IMR-90 (cell line): ENCODE data around the gene OR8B4. TPM values are rescaled to one million over a fixed set of nuclear protein-coding genes. Genes with fewer than 3 reads are reported as not detected.

Experiments
- ATAC-seq: fragments of 200-7000 bp; cut with Tn5 transposase; 2 replicates; pipeline ENCODE4 v1.9.1; 2020; ENCODE audit warnings: low read depth, mild to moderate bottlenecking, moderate library complexity
- BruUV-seq: library from RNA; stranded (reverse); fragments of 400-500 nt; replicated peaks from 2 replicates; lab custom pipeline; 2021; lab: Mats Ljungman, UMichigan
- CTCF ChIA-PET: fragments of 300-600 bp; formaldehyde crosslinking; extraction: SDS; loops from one replicate; lab custom pipeline; 2021; ENCODE audit warnings: antibody characterized with exemption; lab: Yijun Ruan, JAX
- POLR2A ChIA-PET: fragments of 300-600 bp; sonication (Branson Sonifier 250); formaldehyde crosslinking; loops from one replicate; lab custom pipeline; 2022; ENCODE audit warnings: antibody characterized with exemption; ENCODE audit not compliant: unreplicated experiment; lab: Charles Lee
- DNase-seq: peaks from one replicate; pipeline ENCODE4 v3.0.0; 2013
- H2AFZ ChIP-seq: replicated peaks from 2 replicates; pipeline ENCODE3; 2013; ENCODE audit warnings: low read length, mild to moderate bottlenecking; ENCODE audit not compliant: poor library complexity
- H2AK5ac ChIP-seq: 2 replicates; pipeline ENCODE4 v1.6.1; 2013; ENCODE audit warnings: low read depth, low read length, inconsistent platforms
- H2AK9ac ChIP-seq: replicated peaks from 2 replicates; pipeline ENCODE3; 2013; ENCODE audit warnings: mild to moderate bottlenecking, low read depth, low read length, moderate library complexity; ENCODE audit not compliant: poor library complexity
- H2BK120ac ChIP-seq: 2 replicates; pipeline ENCODE4 v1.6.1; 2013; ENCODE audit warnings: low read depth, low read length, inconsistent platforms
- H2BK15ac ChIP-seq: 3 replicates; pipeline ENCODE4 v1.6.1; 2013; ENCODE audit warnings: low read depth, low read length, inconsistent platforms
- H2BK20ac ChIP-seq: 2 replicates; pipeline ENCODE4 v1.6.1; 2013; ENCODE audit warnings: low read depth, mild to moderate bottlenecking, inconsistent platforms, low read length, moderate library complexity
- H2BK5ac ChIP-seq: 2 replicates; pipeline ENCODE4 v1.6.1; 2013; ENCODE audit warnings: mild to moderate bottlenecking, low read depth, low read length, inconsistent platforms; ENCODE audit not compliant: poor library complexity, severe bottlenecking
- H3K14ac ChIP-seq: replicated peaks from 2 replicates; pipeline ENCODE4 v1.6.1; 2013; ENCODE audit warnings: low read depth, low read length, inconsistent platforms
- H3K18ac ChIP-seq: 2 replicates; pipeline ENCODE4 v1.6.1; 2013; ENCODE audit warnings: low read depth, low read length, control low read depth
- H3K23ac ChIP-seq: 2 replicates; pipeline ENCODE4 v1.6.1; 2013; ENCODE audit warnings: low read depth, low read length, inconsistent platforms
- H3K27ac ChIP-seq: 2 replicates; pipeline ENCODE4 v1.5.1; 2013; ENCODE audit warnings: mild to moderate bottlenecking, control low read depth, low read length; ENCODE audit not compliant: insufficient read depth
- H3K27me3 ChIP-seq: 2 replicates; pipeline ENCODE4 v1.6.1; 2013; ENCODE audit warnings: low read length; ENCODE audit not compliant: control insufficient read depth, insufficient read depth
- H3K36me3 ChIP-seq: 2 replicates; pipeline ENCODE4 v1.6.1; 2013; ENCODE audit warnings: low read length, mixed read lengths; ENCODE audit not compliant: control insufficient read depth, insufficient read depth
- H3K4ac ChIP-seq: 2 replicates; pipeline ENCODE4 v1.6.1; 2013; ENCODE audit warnings: low read depth, low read length, inconsistent platforms
- H3K4me1 ChIP-seq: 2 replicates; pipeline ENCODE4 v1.6.1; 2013; ENCODE audit warnings: low read length, mixed read lengths; ENCODE audit not compliant: control insufficient read depth, insufficient read depth
- H3K4me2 ChIP-seq: 2 replicates; pipeline ENCODE4 v1.6.1; 2013; ENCODE audit warnings: low read depth, mild to moderate bottlenecking, control low read depth, low read length, moderate library complexity
- H3K4me3 ChIP-seq: 2 replicates; pipeline ENCODE4 v1.5.1; 2013; ENCODE audit warnings: low read depth, mild to moderate bottlenecking, control low read depth, low read length, moderate library complexity; ENCODE audit not compliant: insufficient read depth
- H3K56ac ChIP-seq: 2 replicates; pipeline ENCODE4 v1.6.1; 2013; ENCODE audit warnings: low read length, inconsistent platforms; ENCODE audit not compliant: insufficient read depth; ENCODE audit errors: extremely low read depth
- H3K79me1 ChIP-seq, 2 experiments: 2 replicates each; pipeline ENCODE4 v1.6.1; 2013; ENCODE audit warnings: low read length in 2 of 2, inconsistent platforms in 1 of 2, low read depth in 1 of 2
- H3K9ac ChIP-seq: 2 replicates; pipeline ENCODE4 v1.6.1; 2013; ENCODE audit warnings: low read depth, low read length, control low read depth
- H3K9me1 ChIP-seq: 2 replicates; pipeline ENCODE4 v1.6.1; 2013; ENCODE audit warnings: low read length, inconsistent platforms; ENCODE audit not compliant: insufficient read depth
- H3K9me3 ChIP-seq: 2 replicates; pipeline ENCODE4 v1.6.1; 2013; ENCODE audit warnings: low read length; ENCODE audit not compliant: control insufficient read depth, insufficient read depth
- H4K20me1 ChIP-seq: 2 replicates; pipeline ENCODE4 v1.6.1; 2013; ENCODE audit warnings: low read length, inconsistent platforms; ENCODE audit not compliant: insufficient read depth
- H4K5ac ChIP-seq: 2 replicates; pipeline ENCODE4 v1.6.1; 2013; ENCODE audit warnings: mild to moderate bottlenecking, low read depth, low read length, control low read depth
- H4K8ac ChIP-seq, 2 experiments: 2 replicates each; pipeline ENCODE4 v1.6.1; 2013; ENCODE audit warnings: low read depth in 2 of 2, low read length in 2 of 2, control low read depth in 1 of 2, inconsistent platforms in 1 of 2
- H4K91ac ChIP-seq: 2 replicates; pipeline ENCODE4 v1.6.1; 2013; ENCODE audit warnings: low read depth, low read length, inconsistent platforms; ENCODE audit not compliant: insufficient read depth
- BHLHE40 ChIP-seq: fragments of 150-350 bp; IDR thresholded peaks from 2 replicates; pipeline ENCODE4 v1.6.1; 2016; ENCODE audit warnings: mild to moderate bottlenecking, low read depth, low read length
- CEBPB ChIP-seq: IDR thresholded peaks from 2 replicates; pipeline ENCODE4 v1.6.1; 2012; ENCODE audit warnings: low read depth, low read length, improper control_type of control experiment
- CHD1 ChIP-seq: IDR thresholded peaks from 2 replicates; pipeline ENCODE4 v1.6.1; 2012; ENCODE audit warnings: low read depth, low read length, improper control_type of control experiment
- FOS ChIP-seq: fragments of 150-350 bp; IDR thresholded peaks from 2 replicates; pipeline ENCODE4 v1.6.1; 2016; ENCODE audit warnings: low read depth, low read length
- MAFK ChIP-seq: IDR thresholded peaks from 2 replicates; pipeline ENCODE4 v1.6.1; 2012; ENCODE audit warnings: low read depth, low read length, improper control_type of control experiment
- MAZ ChIP-seq: IDR thresholded peaks from 2 replicates; pipeline ENCODE4 v1.6.1; 2012; ENCODE audit warnings: low read depth, mild to moderate bottlenecking, low read length, improper control_type of control experiment, moderate library complexity, borderline replicate concordance
- MXI1 ChIP-seq: IDR thresholded peaks from 2 replicates; pipeline ENCODE4 v1.6.1; 2012; ENCODE audit warnings: low read depth, mild to moderate bottlenecking, low read length, moderate library complexity, borderline replicate concordance
- NFE2L2 ChIP-seq: fragments of 150-350 bp; IDR thresholded peaks from 2 replicates; pipeline ENCODE4 v1.6.1; 2016; ENCODE audit warnings: low read depth, mild to moderate bottlenecking, low read length
- POLR2A ChIP-seq: IDR thresholded peaks from 2 replicates; pipeline ENCODE4 v1.6.1; 2012; ENCODE audit warnings: mild to moderate bottlenecking, low read depth, low read length
- RAD21 ChIP-seq: IDR thresholded peaks from 2 replicates; pipeline ENCODE4 v1.6.1; 2012; ENCODE audit warnings: low read length, improper control_type of control experiment
- RCOR1 ChIP-seq: IDR thresholded peaks from 2 replicates; pipeline ENCODE4 v1.6.1; 2012; ENCODE audit warnings: mild to moderate bottlenecking, low read length, improper control_type of control experiment; ENCODE audit not compliant: insufficient replicate concordance
- RFX5 ChIP-seq: IDR thresholded peaks from 2 replicates; pipeline ENCODE4 v1.8.0; 2012; ENCODE audit warnings: low read depth, mild to moderate bottlenecking, low read length, moderate library complexity
- SMC3 ChIP-seq: fragments of 150-350 bp; IDR thresholded peaks from 2 replicates; pipeline ENCODE4 v1.6.1; 2016; ENCODE audit warnings: low read depth, mild to moderate bottlenecking, antibody characterized with exemption, low read length, moderate library complexity
- WGBS, 2 experiments: methylation state at CpG; one replicate each; pipeline versions ENCODE4 v1.1.5 to v1.1.7; 2013; ENCODE audit warnings: missing lambda C conversion rate in 2 of 2; ENCODE audit not compliant: insufficient read length in 1 of 2; ENCODE audit errors: extremely low coverage in 2 of 2; 5-methylcytosine and 5-hydroxymethylcytosine counted together
- dilution Hi-C: fragments of 300-500 bp; cut with HindIII; formaldehyde crosslinking; loops from one replicate; pipeline ENCODE4 v1.14.3; 2018; ENCODE audit warnings: low sequenced_read_pairs; ENCODE audit not compliant: unreplicated experiment
- in situ Hi-C: fragments of 300-500 bp; cut with MboI; formaldehyde crosslinking; loops from 3 replicates; pipeline ENCODE4 v1.14.3; 2019; ENCODE audit warnings: low sequenced_read_pairs, inconsistent platforms, mixed read lengths
- intact Hi-C: fragments of 100-400 bp; cut with micrococcal nuclease; formaldehyde crosslinking; loops from 2 replicates; pipeline ENCODE4 v1.10.0; 2022
- polyA plus RNA-seq, 3 experiments: library from polyadenylated mRNA; depleted of rRNA; stranded (reverse); fragments of >200 nt; gene quantifications; 2 replicates each; pipeline ENCODE4 v1.2.3, GENCODE V29; 2012; ENCODE audit warnings: low replicate concordance in 1 of 3
- total RNA-seq: library from RNA; depleted of rRNA; stranded (reverse); fragments of >200 nt; gene quantifications from 2 replicates; pipeline ENCODE4 v1.2.3, GENCODE V29; 2012
- TF ChIP-seq, protein P1 (sequence below): fragments of 150-350 bp; IDR thresholded peaks from 2 replicates; pipeline ENCODE4 v1.6.1; 2017; ENCODE audit warnings: mild to moderate bottlenecking, antibody characterized with exemption, low read length, low read depth
- TF ChIP-seq, protein P2 (sequence below): fragments of 150-350 bp; IDR thresholded peaks from 2 replicates; pipeline ENCODE4 v1.6.1; 2016; ENCODE audit warnings: low read depth, mild to moderate bottlenecking, low read length, moderate library complexity, borderline replicate concordance
- TF ChIP-seq, protein P3 (sequence below): conservative IDR thresholded peaks from 2 replicates; pipeline ENCODE4 v1.5.1; 2012; ENCODE audit warnings: mild to moderate bottlenecking, low read depth, low read length, improper control_type of control experiment

Gene OR8B4
- total and polyA plus RNA-seq, 2 of the 4 experiments (the other 2 are of a cell fraction), result not detected

DNA sequence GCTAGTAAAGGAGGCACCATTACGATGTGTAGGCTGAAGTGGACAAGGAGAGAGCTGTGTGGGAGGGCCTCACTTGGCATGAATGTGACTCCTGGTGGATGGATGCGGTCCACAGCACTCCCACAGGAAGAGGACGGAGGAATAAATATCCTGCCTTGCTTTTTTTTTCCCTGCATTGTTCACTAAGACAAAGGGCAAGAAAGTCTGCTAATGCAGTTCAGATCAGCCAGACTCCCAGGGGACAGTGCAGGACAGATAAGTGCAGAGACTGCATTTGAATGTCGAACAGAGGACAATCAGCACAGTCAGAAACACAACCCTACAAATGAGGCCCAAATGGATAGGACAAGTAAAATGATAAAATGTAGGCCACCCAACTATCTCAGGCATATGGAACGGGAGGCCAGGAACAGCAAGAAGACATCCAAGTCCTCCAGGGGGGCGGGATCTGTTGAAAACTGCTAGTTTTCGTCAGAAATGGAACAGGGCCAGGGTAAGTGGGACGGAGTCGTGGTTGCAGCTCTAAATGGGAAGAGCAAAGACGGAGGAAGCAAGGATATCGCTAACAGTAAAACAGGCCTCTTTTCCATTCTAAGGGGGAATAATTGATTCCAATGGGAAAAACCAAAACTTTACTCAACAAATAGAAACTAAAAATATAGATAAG, 46.0 kb upstream of the OR8B4 start:
- Histone ChIP-seq H3K36me3 (no peaks in the 10 kb centered on the region), H3K56ac (no peak overlapping the region), H4K91ac (no peak overlapping the region), H2BK120ac (no peak overlapping the region), H3K27me3 (peaks cover 10% of the 10 kb centered on the region), H3K4me1 (no peaks in the 10 kb centered on the region), H2BK5ac (no peak overlapping the region), H3K79me1 (no peaks in the 10 kb centered on the region), H2AK5ac (no peak overlapping the region), H2BK15ac (no peak overlapping the region), H3K18ac (no peak overlapping the region), H3K9ac (no peak overlapping the region), H3K9me3 (no peaks in the 10 kb centered on the region), H2BK20ac (no peak overlapping the region), H3K4ac (no peak overlapping the region), H3K4me3 (no peak overlapping the region), H2AK9ac (no peak overlapping the region), H2AFZ (no peak overlapping the region), H3K27ac (no peak overlapping the region), H4K20me1 (no peaks in the 10 kb centered on the region), H4K5ac (no peak overlapping the region), H4K8ac (no peak overlapping the region), H3K9me1 (no peaks in the 10 kb centered on the region), H3K14ac (no peak overlapping the region), H3K23ac (no peak overlapping the region), H3K4me2 (no peak overlapping the region)
- dilution Hi-C loops (no loop called here), in situ Hi-C loops (no loop called here), intact Hi-C loops (no loop called here)
- ChIA-PET POLR2A (no interaction called here), CTCF (no interaction called here)
- WGBS, 2 experiments, result no CpG with 5 or more reads among the region's 11 CpGs
- TF ChIP-seq SMC3 (no peak), POLR2A (no peak), MAFK (no peak), RAD21 (no peak), RCOR1 (no peak), MXI1 (no peak), RFX5 (no peak), NFE2L2 (no peak), CEBPB (no peak), MAZ (no peak), BHLHE40 (no peak), FOS (no peak), CHD1 (no peak)
- TF ChIP-seq, protein P1, sequence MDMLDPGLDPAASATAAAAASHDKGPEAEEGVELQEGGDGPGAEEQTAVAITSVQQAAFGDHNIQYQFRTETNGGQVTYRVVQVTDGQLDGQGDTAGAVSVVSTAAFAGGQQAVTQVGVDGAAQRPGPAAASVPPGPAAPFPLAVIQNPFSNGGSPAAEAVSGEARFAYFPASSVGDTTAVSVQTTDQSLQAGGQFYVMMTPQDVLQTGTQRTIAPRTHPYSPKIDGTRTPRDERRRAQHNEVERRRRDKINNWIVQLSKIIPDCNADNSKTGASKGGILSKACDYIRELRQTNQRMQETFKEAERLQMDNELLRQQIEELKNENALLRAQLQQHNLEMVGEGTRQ, result no peak
- TF ChIP-seq, protein P2, sequence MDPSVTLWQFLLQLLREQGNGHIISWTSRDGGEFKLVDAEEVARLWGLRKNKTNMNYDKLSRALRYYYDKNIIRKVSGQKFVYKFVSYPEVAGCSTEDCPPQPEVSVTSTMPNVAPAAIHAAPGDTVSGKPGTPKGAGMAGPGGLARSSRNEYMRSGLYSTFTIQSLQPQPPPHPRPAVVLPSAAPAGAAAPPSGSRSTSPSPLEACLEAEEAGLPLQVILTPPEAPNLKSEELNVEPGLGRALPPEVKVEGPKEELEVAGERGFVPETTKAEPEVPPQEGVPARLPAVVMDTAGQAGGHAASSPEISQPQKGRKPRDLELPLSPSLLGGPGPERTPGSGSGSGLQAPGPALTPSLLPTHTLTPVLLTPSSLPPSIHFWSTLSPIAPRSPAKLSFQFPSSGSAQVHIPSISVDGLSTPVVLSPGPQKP, result no peak
- TF ChIP-seq, protein P3, sequence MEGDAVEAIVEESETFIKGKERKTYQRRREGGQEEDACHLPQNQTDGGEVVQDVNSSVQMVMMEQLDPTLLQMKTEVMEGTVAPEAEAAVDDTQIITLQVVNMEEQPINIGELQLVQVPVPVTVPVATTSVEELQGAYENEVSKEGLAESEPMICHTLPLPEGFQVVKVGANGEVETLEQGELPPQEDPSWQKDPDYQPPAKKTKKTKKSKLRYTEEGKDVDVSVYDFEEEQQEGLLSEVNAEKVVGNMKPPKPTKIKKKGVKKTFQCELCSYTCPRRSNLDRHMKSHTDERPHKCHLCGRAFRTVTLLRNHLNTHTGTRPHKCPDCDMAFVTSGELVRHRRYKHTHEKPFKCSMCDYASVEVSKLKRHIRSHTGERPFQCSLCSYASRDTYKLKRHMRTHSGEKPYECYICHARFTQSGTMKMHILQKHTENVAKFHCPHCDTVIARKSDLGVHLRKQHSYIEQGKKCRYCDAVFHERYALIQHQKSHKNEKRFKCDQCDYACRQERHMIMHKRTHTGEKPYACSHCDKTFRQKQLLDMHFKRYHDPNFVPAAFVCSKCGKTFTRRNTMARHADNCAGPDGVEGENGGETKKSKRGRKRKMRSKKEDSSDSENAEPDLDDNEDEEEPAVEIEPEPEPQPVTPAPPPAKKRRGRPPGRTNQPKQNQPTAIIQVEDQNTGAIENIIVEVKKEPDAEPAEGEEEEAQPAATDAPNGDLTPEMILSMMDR, result no peak
- ATAC-seq (no peak), DNase-seq (no peak)
- BruUV-seq, result no TSS peak
